SK-N-SH (cell line): Measurements from ENCODE around the gene LOC128125822.

Experiments used
- CHD2 ChIP-seq: fragments of 150-350 bp; IDR thresholded peaks from 2 replicates; pipeline ENCODE4 v1.6.1; 2018; ENCODE audit warnings: low read length; ENCODE audit not compliant: partially characterized antibody
- CTCF ChIP-seq: fragments of 200-600 bp; sonication (generic); IDR thresholded peaks from 2 replicates; pipeline ENCODE4 v1.6.1; 2017; ENCODE audit warnings: antibody characterized with exemption, mild to moderate bottlenecking, moderate library complexity
- EP300 ChIP-seq, 2 experiments: IDR thresholded peaks; 2 replicates each; pipeline versions ENCODE4 v1.4.0 to v1.6.1; 2012; ENCODE audit warnings: borderline replicate concordance in 1 of 2, low read depth in 1 of 2, low read length in 1 of 2
- GABPA ChIP-seq: IDR thresholded peaks from 2 replicates; pipeline ENCODE4 v1.4.0; 2012; ENCODE audit warnings: low read depth, mild to moderate bottlenecking
- MAX ChIP-seq: IDR thresholded peaks from 2 replicates; pipeline ENCODE4 v1.4.0; 2012; ENCODE audit warnings: low read depth
- POLR2AphosphoS5 ChIP-seq: IDR thresholded peaks from 2 replicates; pipeline ENCODE4 v1.6.1; 2012; ENCODE audit warnings: low read depth, low read length
- RCOR1 ChIP-seq: fragments of 150-350 bp; IDR thresholded peaks from 2 replicates; pipeline ENCODE4 v1.6.1; 2017; ENCODE audit warnings: antibody characterized with exemption, low read length
- RFX5 ChIP-seq: IDR thresholded peaks from 2 replicates; pipeline ENCODE4 v1.6.1; 2012; ENCODE audit warnings: mild to moderate bottlenecking, improper control_type of control experiment, low read length
- TEAD4 ChIP-seq: IDR thresholded peaks from 2 replicates; pipeline ENCODE4 v1.4.0; 2012; ENCODE audit warnings: mild to moderate bottlenecking, borderline replicate concordance; ENCODE audit not compliant: insufficient read depth
- TF ChIP-seq, protein P1 (sequence below): fragments of 150-350 bp; IDR thresholded peaks from 2 replicates; pipeline ENCODE4 v1.6.1; 2016; ENCODE audit warnings: mild to moderate bottlenecking, low read depth, low read length
- TF ChIP-seq, protein P2 (sequence below): fragments of 150-350 bp; IDR thresholded peaks from 2 replicates; pipeline ENCODE4 v1.6.1; 2017; ENCODE audit warnings: antibody characterized with exemption, low read length, low read depth, borderline replicate concordance
- TF ChIP-seq, protein P3 (sequence below): IDR thresholded peaks from 2 replicates; pipeline ENCODE4 v1.6.1; 2012; ENCODE audit warnings: mild to moderate bottlenecking, low read depth, low read length, moderate library complexity
- TF ChIP-seq, protein P4 (sequence below): IDR thresholded peaks from 2 replicates; pipeline ENCODE4 v1.4.0; 2012; ENCODE audit warnings: low read depth, borderline replicate concordance

- no peak for TF ChIP-seq CTCF
- no peak for TF ChIP-seq CHD2
- TF ChIP-seq, protein P1, sequence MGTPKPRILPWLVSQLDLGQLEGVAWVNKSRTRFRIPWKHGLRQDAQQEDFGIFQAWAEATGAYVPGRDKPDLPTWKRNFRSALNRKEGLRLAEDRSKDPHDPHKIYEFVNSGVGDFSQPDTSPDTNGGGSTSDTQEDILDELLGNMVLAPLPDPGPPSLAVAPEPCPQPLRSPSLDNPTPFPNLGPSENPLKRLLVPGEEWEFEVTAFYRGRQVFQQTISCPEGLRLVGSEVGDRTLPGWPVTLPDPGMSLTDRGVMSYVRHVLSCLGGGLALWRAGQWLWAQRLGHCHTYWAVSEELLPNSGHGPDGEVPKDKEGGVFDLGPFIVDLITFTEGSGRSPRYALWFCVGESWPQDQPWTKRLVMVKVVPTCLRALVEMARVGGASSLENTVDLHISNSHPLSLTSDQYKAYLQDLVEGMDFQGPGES, result no peak
- no peak for TF ChIP-seq TEAD4
- TF ChIP-seq, protein P2, sequence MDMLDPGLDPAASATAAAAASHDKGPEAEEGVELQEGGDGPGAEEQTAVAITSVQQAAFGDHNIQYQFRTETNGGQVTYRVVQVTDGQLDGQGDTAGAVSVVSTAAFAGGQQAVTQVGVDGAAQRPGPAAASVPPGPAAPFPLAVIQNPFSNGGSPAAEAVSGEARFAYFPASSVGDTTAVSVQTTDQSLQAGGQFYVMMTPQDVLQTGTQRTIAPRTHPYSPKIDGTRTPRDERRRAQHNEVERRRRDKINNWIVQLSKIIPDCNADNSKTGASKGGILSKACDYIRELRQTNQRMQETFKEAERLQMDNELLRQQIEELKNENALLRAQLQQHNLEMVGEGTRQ, result no peak
- TF ChIP-seq MAX, result no peak
- no peak for TF ChIP-seq POLR2AphosphoS5
- TF ChIP-seq RCOR1, result no peak
- TF ChIP-seq, protein P3, sequence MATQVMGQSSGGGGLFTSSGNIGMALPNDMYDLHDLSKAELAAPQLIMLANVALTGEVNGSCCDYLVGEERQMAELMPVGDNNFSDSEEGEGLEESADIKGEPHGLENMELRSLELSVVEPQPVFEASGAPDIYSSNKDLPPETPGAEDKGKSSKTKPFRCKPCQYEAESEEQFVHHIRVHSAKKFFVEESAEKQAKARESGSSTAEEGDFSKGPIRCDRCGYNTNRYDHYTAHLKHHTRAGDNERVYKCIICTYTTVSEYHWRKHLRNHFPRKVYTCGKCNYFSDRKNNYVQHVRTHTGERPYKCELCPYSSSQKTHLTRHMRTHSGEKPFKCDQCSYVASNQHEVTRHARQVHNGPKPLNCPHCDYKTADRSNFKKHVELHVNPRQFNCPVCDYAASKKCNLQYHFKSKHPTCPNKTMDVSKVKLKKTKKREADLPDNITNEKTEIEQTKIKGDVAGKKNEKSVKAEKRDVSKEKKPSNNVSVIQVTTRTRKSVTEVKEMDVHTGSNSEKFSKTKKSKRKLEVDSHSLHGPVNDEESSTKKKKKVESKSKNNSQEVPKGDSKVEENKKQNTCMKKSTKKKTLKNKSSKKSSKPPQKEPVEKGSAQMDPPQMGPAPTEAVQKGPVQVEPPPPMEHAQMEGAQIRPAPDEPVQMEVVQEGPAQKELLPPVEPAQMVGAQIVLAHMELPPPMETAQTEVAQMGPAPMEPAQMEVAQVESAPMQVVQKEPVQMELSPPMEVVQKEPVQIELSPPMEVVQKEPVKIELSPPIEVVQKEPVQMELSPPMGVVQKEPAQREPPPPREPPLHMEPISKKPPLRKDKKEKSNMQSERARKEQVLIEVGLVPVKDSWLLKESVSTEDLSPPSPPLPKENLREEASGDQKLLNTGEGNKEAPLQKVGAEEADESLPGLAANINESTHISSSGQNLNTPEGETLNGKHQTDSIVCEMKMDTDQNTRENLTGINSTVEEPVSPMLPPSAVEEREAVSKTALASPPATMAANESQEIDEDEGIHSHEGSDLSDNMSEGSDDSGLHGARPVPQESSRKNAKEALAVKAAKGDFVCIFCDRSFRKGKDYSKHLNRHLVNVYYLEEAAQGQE, result no peak
- TF ChIP-seq, protein P4, sequence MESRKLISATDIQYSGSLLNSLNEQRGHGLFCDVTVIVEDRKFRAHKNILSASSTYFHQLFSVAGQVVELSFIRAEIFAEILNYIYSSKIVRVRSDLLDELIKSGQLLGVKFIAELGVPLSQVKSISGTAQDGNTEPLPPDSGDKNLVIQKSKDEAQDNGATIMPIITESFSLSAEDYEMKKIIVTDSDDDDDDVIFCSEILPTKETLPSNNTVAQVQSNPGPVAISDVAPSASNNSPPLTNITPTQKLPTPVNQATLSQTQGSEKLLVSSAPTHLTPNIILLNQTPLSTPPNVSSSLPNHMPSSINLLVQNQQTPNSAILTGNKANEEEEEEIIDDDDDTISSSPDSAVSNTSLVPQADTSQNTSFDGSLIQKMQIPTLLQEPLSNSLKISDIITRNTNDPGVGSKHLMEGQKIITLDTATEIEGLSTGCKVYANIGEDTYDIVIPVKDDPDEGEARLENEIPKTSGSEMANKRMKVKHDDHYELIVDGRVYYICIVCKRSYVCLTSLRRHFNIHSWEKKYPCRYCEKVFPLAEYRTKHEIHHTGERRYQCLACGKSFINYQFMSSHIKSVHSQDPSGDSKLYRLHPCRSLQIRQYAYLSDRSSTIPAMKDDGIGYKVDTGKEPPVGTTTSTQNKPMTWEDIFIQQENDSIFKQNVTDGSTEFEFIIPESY, result no peak
- TF ChIP-seq EP300 (IDR thresholded peaks at IDR 0.05; ENCODE audit: borderline replicate concordance in 1 of 2, low read depth in 1 of 2, low read length in 1 of 2), result no peak
- TF ChIP-seq GABPA, result no peak
- no peak for TF ChIP-seq RFX5
Measured at GRCh38 chr6:63578757-63579156, 6.5 kb downstream of the LOC128125822 start.
